ENCODE results near the gene MZT2A. TPM values are rescaled to one million over a fixed set of nuclear protein-coding genes. Genes with fewer than 3 reads are reported as not detected.
"Not testable (repeated sequence)": the region's sequence is repeated elsewhere in the genome, so short reads cannot be mapped to it uniquely, and the experiment has no call there.

Gene MZT2A
- polyA plus RNA-seq, 1 experiment, result 30.9 TPM

- H3K9me3 ChIP-seq (ENCODE audit: control insufficient read depth, insufficient read depth, low read length), result no peaks in the 10 kb centered on the region
- TF ChIP-seq, protein P1, sequence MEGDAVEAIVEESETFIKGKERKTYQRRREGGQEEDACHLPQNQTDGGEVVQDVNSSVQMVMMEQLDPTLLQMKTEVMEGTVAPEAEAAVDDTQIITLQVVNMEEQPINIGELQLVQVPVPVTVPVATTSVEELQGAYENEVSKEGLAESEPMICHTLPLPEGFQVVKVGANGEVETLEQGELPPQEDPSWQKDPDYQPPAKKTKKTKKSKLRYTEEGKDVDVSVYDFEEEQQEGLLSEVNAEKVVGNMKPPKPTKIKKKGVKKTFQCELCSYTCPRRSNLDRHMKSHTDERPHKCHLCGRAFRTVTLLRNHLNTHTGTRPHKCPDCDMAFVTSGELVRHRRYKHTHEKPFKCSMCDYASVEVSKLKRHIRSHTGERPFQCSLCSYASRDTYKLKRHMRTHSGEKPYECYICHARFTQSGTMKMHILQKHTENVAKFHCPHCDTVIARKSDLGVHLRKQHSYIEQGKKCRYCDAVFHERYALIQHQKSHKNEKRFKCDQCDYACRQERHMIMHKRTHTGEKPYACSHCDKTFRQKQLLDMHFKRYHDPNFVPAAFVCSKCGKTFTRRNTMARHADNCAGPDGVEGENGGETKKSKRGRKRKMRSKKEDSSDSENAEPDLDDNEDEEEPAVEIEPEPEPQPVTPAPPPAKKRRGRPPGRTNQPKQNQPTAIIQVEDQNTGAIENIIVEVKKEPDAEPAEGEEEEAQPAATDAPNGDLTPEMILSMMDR (IDR thresholded peaks at IDR 0.05; ENCODE audit: low read depth, low read length), result no peak
- no peaks in the 10 kb centered on the region for H3K27me3 ChIP-seq (ENCODE audit: control insufficient read depth, insufficient read depth, low read length)
- H3K4me3 ChIP-seq (ENCODE audit: low read depth, low read length), result no peak overlapping the region
- POLR2A ChIA-PET, result no interaction called here
- CTCF ChIA-PET, result no interaction called here
- H3K27ac ChIP-seq (ENCODE audit: low read depth, low read length), result no peak overlapping the region
- no peak for DNase-seq (ENCODE audit: low read depth, low spot score)
These were observed 17.4 kb upstream of the MZT2A start for GRCh38 chr2:131509615-131510014.

DNA sequence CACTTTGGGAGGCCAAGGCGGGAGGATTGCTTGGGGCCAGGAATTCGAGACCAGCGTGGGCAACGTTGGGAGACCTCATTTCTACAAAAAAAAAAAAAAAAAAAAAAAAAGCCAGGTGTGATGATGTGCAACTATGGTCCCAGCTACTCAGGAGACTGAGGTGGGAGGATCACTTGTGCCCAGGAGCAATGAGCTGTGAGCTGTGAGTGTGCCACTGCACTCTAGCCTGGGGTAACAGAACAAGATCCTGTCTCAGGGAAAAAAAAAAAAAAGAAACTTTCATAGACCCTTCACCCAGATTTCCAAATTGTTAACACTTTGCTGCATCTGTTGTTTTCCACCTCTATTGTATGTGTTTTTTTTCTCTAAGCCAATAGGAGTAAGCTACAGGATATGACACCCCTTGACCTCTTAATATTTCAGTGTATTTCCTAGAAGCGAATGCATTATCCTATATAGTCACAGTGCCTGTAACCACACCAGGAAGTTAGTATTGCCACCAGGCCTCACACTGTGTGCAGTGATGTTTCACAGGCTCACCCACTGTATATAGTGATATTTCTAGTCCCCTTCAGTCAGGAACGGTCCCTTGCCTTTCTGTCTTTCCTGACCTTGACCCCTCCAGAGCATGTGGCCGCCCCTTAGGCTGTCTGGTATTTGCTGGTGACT, 12.0 kb upstream of the MZT2A start:
- H3K27me3 ChIP-seq (ENCODE audit: control insufficient read depth, insufficient read depth, low read length); H3K9me3 ChIP-seq (ENCODE audit: control insufficient read depth, insufficient read depth, low read length); H3K4me3 ChIP-seq (ENCODE audit: low read depth, low read length); POLR2A ChIA-PET; H3K27ac ChIP-seq (ENCODE audit: low read depth, low read length); DNase-seq (ENCODE audit: low read depth, low spot score): not testable (repeated sequence)
- CTCF ChIA-PET, result interaction anchor here (0.6 to 2.8 kb wide), 2 partner anchors 11 to 47 kb away, joined by 5 to 19 read pairs; partner anchors contain the start of gene MZT2A

- POLR2A ChIA-PET; H3K27me3 ChIP-seq (ENCODE audit: control insufficient read depth, insufficient read depth, low read length); H3K27ac ChIP-seq (ENCODE audit: low read depth, low read length); DNase-seq (ENCODE audit: low read depth, low spot score); H3K9me3 ChIP-seq (ENCODE audit: control insufficient read depth, insufficient read depth, low read length); H3K4me3 ChIP-seq (ENCODE audit: low read depth, low read length): not testable (repeated sequence)
- CTCF ChIA-PET, result interaction anchor here (2.8 kb wide), 1 partner anchor 11 kb away, joined by 19 read pairs; the partner anchor contains the start of gene MZT2A
These were observed 11.4 kb upstream of the MZT2A start for GRCh38 chr2:131503587-131503986.

DNA sequence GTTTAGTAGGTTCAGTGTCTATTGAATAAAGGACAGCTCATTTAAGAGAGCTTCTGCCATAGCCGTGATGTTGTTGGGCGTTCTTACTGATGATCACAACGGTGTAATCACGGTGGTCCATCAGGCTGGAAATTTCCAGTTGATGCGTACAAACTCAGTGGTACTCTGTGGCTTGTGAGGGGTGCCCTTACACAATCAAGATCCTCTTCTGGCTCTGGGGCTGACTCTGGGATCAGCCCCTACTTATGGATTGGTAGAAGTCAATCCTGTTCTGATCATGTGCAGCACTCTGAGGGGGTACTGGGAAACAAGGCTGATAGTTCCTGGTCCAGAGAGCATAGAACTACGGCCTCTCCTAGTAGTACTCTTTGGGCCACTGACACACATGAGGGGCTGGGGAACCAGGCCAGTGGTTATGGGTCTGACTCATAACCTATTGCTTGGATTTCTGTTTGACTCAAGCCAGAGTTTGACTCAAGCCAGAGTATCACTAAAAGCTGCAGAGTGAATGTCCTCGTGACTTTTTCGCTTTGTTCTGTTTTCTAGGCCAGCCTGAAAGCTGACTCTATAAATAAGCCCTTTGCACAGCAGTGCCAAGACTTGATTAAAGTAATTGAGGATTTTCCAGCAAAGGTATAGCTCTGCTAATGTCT, 6.2 kb upstream of the MZT2A start:
- CTCF ChIA-PET; H3K4me3 ChIP-seq (ENCODE audit: low read depth, low read length); H3K9me3 ChIP-seq (ENCODE audit: control insufficient read depth, insufficient read depth, low read length); H3K27me3 ChIP-seq (ENCODE audit: control insufficient read depth, insufficient read depth, low read length); POLR2A ChIA-PET: not testable (repeated sequence)
- peak; percentile 39 for DNase-seq (ENCODE audit: low read depth, low spot score)
- H3K27ac ChIP-seq (ENCODE audit: low read depth, low read length), result peak overlapping the region; percentile 39

DNA sequence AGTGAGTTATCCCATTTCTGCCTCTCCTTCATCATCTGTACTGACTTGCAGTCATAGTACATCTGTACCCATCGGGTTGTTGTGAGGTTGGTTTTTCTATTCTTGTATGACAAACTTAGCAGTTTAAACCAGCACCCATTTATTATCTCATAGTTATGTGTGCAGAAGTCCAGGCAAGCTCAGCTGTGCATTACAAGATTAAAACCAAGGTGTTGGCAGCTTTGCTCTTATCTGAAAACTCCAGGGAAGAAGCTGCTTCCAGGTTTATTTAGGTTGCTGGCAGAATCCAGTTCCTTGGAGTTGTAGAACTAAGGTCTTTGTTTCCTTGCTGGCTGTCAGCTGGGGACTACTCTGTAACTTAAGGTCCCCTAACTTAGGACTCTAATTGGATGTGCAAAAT, 3.3 kb upstream of the MZT2A start:
- H3K27me3 ChIP-seq (ENCODE audit: control insufficient read depth, insufficient read depth, low read length); DNase-seq (ENCODE audit: low read depth, low spot score); POLR2A ChIA-PET; CTCF ChIA-PET; H3K27ac ChIP-seq (ENCODE audit: low read depth, low read length); H3K4me3 ChIP-seq (ENCODE audit: low read depth, low read length); H3K9me3 ChIP-seq (ENCODE audit: control insufficient read depth, insufficient read depth, low read length): not testable (repeated sequence)

DNA sequence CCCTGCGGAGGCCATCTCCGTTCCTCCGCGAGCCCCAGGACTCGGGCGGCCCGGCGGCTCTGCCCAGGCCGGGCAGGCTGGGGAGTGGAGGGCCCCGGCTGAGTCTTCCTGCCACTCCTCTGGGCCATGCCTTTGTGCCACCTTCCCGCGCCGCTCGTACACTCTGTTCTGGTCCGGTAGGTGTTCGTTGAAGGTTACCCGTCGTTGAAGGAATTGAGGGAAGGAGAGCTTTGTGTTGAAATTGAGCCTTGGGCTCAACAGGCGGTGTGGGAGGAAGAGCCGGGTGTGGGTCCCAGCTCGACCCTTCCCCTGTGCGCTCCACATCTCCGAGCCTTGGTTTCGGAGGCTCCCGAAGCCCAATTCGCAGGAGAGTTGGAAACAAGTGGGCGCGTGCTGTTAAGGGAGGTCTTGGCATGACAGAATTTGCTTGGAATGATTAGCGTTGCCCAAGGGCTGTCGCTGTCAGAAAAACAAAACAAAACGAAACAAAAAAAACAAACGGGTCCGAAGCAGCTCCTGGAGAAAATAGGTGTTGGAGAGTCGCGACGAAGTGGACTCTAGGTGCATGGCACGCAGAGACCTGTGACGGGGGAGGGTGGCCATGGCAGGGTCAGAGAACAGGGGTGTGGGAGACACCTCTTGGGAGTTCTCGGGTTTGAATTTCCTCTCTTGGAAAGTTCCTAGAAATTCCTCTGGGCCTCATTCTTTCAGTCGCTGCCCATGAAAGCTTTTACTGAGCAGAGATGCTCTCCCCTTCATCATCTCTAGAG, 1.2 kb upstream of the MZT2A start:
- POLR2A ChIA-PET, result interaction anchor here (0.7 kb wide), 1 partner anchor 189 kb away, joined by 3 read pairs; no protein-coding TSS in a partner anchor
- Histone ChIP-seq H3K27me3 (ENCODE audit: control insufficient read depth, insufficient read depth, low read length) (no peaks in the 10 kb centered on the region), H3K27ac (ENCODE audit: low read depth, low read length) (peak overlapping the region; percentile 47), H3K4me3 (ENCODE audit: low read depth, low read length) (peak overlapping the region; percentile 78), H3K9me3 (ENCODE audit: control insufficient read depth, insufficient read depth, low read length) (no peaks in the 10 kb centered on the region)
- TF ChIP-seq, protein P1 (IDR thresholded peaks at IDR 0.05; ENCODE audit: low read depth, low read length), result no peak
- DNase-seq (ENCODE audit: low read depth, low spot score), result no peak
- CTCF ChIA-PET, result interaction anchor here (0.6 to 3.0 kb wide), 32 partner anchors 10 to 1255 kb away, joined by 3 to 34 read pairs (median 4); no protein-coding TSS in a partner anchor

All from AG04450 (cell line).